K562 (cell line): ENCODE measurements around the gene SPATA45. TPM values are rescaled to one million over a fixed set of nuclear protein-coding genes. Genes with fewer than 3 reads are reported as not detected.

Experiments used
- ATAC-seq: fragments of 200-7000 bp; cut with Tn5 transposase; 3 replicates; pipeline ENCODE4 v1.9.1; 2020; ENCODE audit warnings: moderate library complexity
- BruUV-seq: library from RNA; stranded (reverse); fragments of 400-500 nt; replicated peaks from 2 replicates; lab custom pipeline; 2021; lab: Mats Ljungman, UMichigan
- CTCF ChIA-PET: fragments of 300-600 bp; formaldehyde crosslinking; extraction: SDS; loops from one replicate; lab custom pipeline; 2021; ENCODE audit warnings: low intra/inter-chr PET ratio; lab: Yijun Ruan, JAX
- POLR2A ChIA-PET: fragments of 300-600, 350-650 bp; sonication (Branson Sonifier 250); formaldehyde crosslinking; extraction: SDS; loops from one replicate; lab custom pipeline; 2021; ENCODE audit warnings: antibody characterized with exemption, inconsistent platforms; lab: Yijun Ruan, JAX
- DNase-seq, 4 experiments: peaks; one replicate each; pipeline versions ENCODE4 v3.0.0 to v3.0.0-alpha.2; 2011 to 2018; ENCODE audit warnings: low spot score in 3 of 4, mixed read lengths in 3 of 4; ENCODE audit errors: extremely low read depth in 1 of 4
- FAIRE-seq: peaks from 2 replicates; lab custom pipeline; 2011; peaks lifted over from hg19 to GRCh38; lab: Jason Lieb, UNC
- H2AFZ ChIP-seq: 2 replicates; pipeline ENCODE4 v1.6.0; 2011; ENCODE audit warnings: low read depth, low read length, control low read depth, inconsistent platforms
- H3K27ac ChIP-seq: fragments of 200-600 bp; 3 replicates; pipeline ENCODE4 v1.8.0; 2011; ENCODE audit warnings: low read depth, mild to moderate bottlenecking, control low read depth, inconsistent platforms, low read length, moderate library complexity, mixed read lengths; ENCODE audit errors: extremely low read depth
- H3K27me3 ChIP-seq, 2 experiments: fragments of 300-600 bp in 1 of 2; 2 replicates in 1 of 2; 3 replicates in 1 of 2; pipeline versions ENCODE4 v1.6.0 to v1.8.0; 2011; ENCODE audit warnings: inconsistent platforms in 2 of 2, low read length in 2 of 2, mild to moderate bottlenecking in 1 of 2, mixed read lengths in 1 of 2, moderate library complexity in 1 of 2; ENCODE audit not compliant: control insufficient read depth in 2 of 2, insufficient read depth in 2 of 2
- H3K36me3 ChIP-seq: fragments of 300-600 bp; 3 replicates; pipeline ENCODE4 v1.8.0; 2011; ENCODE audit warnings: mild to moderate bottlenecking, low read length, inconsistent platforms; ENCODE audit not compliant: control insufficient read depth, insufficient read depth
- H3K4me1 ChIP-seq, 2 experiments: fragments of 200-600 bp in 1 of 2; replicated peaks in 1 of 2; 2 replicates in 1 of 2; 3 replicates in 1 of 2; pipeline versions ENCODE4 v1.5.1 to v1.8.0; 2011; ENCODE audit warnings: inconsistent platforms in 2 of 2, low read length in 2 of 2, mild to moderate bottlenecking in 1 of 2, mixed read lengths in 1 of 2, moderate library complexity in 1 of 2; ENCODE audit not compliant: control insufficient read depth in 2 of 2, insufficient read depth in 2 of 2
- H3K4me2 ChIP-seq: 2 replicates; pipeline ENCODE4 v1.6.1; 2011; ENCODE audit warnings: low read length, control low read depth, inconsistent platforms, mixed read lengths; ENCODE audit not compliant: insufficient read depth
- H3K4me3 ChIP-seq: fragments of 200-600 bp; sonication (generic), shearing (Covaris generic); 2 replicates; pipeline ENCODE4 v1.5.1; 2016; ENCODE audit warnings: control low read depth, inconsistent platforms
- H3K79me2 ChIP-seq: fragments of 200-600 bp; 3 replicates; pipeline ENCODE4 v1.8.0; 2011; ENCODE audit warnings: low read length, inconsistent platforms; ENCODE audit not compliant: control insufficient read depth, insufficient read depth
- H3K9ac ChIP-seq, 2 experiments: 2 replicates each; pipeline versions ENCODE4 v1.6.0 to v1.6.1; 2011; ENCODE audit warnings: low read depth in 2 of 2, low read length in 2 of 2, control low read depth in 1 of 2, inconsistent platforms in 1 of 2, mild to moderate bottlenecking in 1 of 2, mixed read lengths in 1 of 2; ENCODE audit not compliant: insufficient read depth in 1 of 2
- H3K9me1 ChIP-seq: one replicate; pipeline ENCODE4 v1.6.0; 2011; ENCODE audit warnings: inconsistent platforms, mild to moderate bottlenecking, low read length, moderate library complexity; ENCODE audit not compliant: control insufficient read depth, insufficient read depth
- H3K9me3 ChIP-seq: replicated peaks from 2 replicates; pipeline ENCODE4 v1.5.1; 2011; ENCODE audit warnings: low read depth, low read length, inconsistent platforms; ENCODE audit not compliant: control insufficient read depth, insufficient read depth
- H4K20me1 ChIP-seq: replicated peaks from 2 replicates; pipeline ENCODE4 v1.6.1; 2011; ENCODE audit warnings: low read length, inconsistent platforms, mixed read lengths; ENCODE audit not compliant: control insufficient read depth, insufficient read depth
- ASH1L ChIP-seq: fragments of 450-650 bp; IDR thresholded peaks from 2 replicates; pipeline ENCODE4 v1.6.1; 2018; ENCODE audit warnings: borderline replicate concordance, mild to moderate bottlenecking, low read depth; ENCODE audit not compliant: partially characterized antibody
- ETV6 ChIP-seq, 3 experiments: fragments of 150-350 bp in 1 of 3; sonication (generic) in 1 of 3; formaldehyde crosslinking in 1 of 3; IDR thresholded peaks; 2 replicates each; pipeline versions ENCODE4 v1.6.1 to v1.8.0; 2014 to 2022; ENCODE audit warnings: borderline replicate concordance in 2 of 3, low read depth in 2 of 3, antibody characterized with exemption in 1 of 3, low read length in 1 of 3, mild to moderate bottlenecking in 1 of 3, missing genetic modification reagents in 1 of 3
- POLR2AphosphoS2 ChIP-seq: IDR thresholded peaks from 2 replicates; pipeline ENCODE4 v1.6.1; 2012; ENCODE audit warnings: low read length, improper control_type of control experiment
- PYGO2 ChIP-seq: fragments of 450-650 bp; IDR thresholded peaks from 2 replicates; pipeline ENCODE4 v1.6.1; 2016; ENCODE audit warnings: mild to moderate bottlenecking, missing genetic modification characterization, moderate library complexity, missing compliant biosample characterization
- TAF1 ChIP-seq: IDR thresholded peaks from 2 replicates; pipeline ENCODE4 v1.6.1; 2011; ENCODE audit warnings: mild to moderate bottlenecking, low read length, moderate library complexity; ENCODE audit not compliant: insufficient read depth, control insufficient read depth, severe bottlenecking; ENCODE audit errors: extremely low read depth
- TAL1 ChIP-seq: fragments of 450-650 bp; IDR thresholded peaks from 2 replicates; pipeline ENCODE4 v1.6.1; 2016; ENCODE audit warnings: mild to moderate bottlenecking
- ZKSCAN3 ChIP-seq: fragments of 250-450 bp; sonication (Bioruptor Pico); IDR thresholded peaks from 2 replicates; pipeline ENCODE4 v1.4.0; 2020
- ZNF699 ChIP-seq: fragments of 250-450 bp; sonication (Bioruptor Pico); IDR thresholded peaks from 2 replicates; pipeline ENCODE4 v1.8.0; 2021; ENCODE audit warnings: mild to moderate bottlenecking, moderate library complexity; ENCODE audit not compliant: insufficient replicate concordance
- WGBS: fragments of 100-300 bp; shearing (Covaris generic); methylation state at CpG from one replicate; pipeline ENCODE4 v1.1.6; 2016; ENCODE audit warnings: low coverage, mixed read lengths; ENCODE audit not compliant: insufficient coverage; ENCODE audit errors: missing lambda C conversion rate; 5-methylcytosine and 5-hydroxymethylcytosine counted together
- in situ Hi-C: fragments of 300-500 bp; cut with MboI; formaldehyde crosslinking; loops from 4 replicates; pipeline ENCODE4 v1.15.0; 2018; ENCODE audit warnings: inconsistent platforms, mixed read lengths
- intact Hi-C: fragments of 100-400 bp; cut with micrococcal nuclease; formaldehyde crosslinking; loops from 2 replicates; pipeline ENCODE4 v1.14.2; 2022
- polyA plus RNA-seq, 8 experiments: library from polyadenylated mRNA; depleted of rRNA in 4 of 8; stranded (reverse) in 5 of 8; unstranded in 3 of 8; fragments of >200 nt; fragmentation: Nextera tagmentation in 2 of 8; fragmentation: Illumina TruSeq in 1 of 8; extraction: Ambion mirVana in 2 of 8; extraction: Trizol in 1 of 8; gene quantifications; 2 replicates each; pipeline versions ENCODE4 v1.2.1 to v1.2.3, GENCODE V29; 2011 to 2014; ENCODE audit warnings: inconsistent platforms in 1 of 8, missing spikeins in 1 of 8
- total RNA-seq, 7 experiments: library from RNA; depleted of rRNA in 6 of 7; stranded (reverse); fragments of >200 nt in 6 of 7; fragmentation: Illumina TruSeq in 2 of 7; extraction: Trizol in 2 of 7; gene quantifications; 2 replicates each; pipeline versions ENCODE4 v1.2.1 to v1.2.3, GENCODE V29; 2011 to 2021; ENCODE audit warnings: low replicate concordance in 1 of 7

Gene SPATA45
- total and polyA plus RNA-seq, 9 of the 15 experiments (the other 6 are each of a cell fraction or from before 2014, with no cell fraction given), result 0.18 TPM; not detected in 8

DNA sequence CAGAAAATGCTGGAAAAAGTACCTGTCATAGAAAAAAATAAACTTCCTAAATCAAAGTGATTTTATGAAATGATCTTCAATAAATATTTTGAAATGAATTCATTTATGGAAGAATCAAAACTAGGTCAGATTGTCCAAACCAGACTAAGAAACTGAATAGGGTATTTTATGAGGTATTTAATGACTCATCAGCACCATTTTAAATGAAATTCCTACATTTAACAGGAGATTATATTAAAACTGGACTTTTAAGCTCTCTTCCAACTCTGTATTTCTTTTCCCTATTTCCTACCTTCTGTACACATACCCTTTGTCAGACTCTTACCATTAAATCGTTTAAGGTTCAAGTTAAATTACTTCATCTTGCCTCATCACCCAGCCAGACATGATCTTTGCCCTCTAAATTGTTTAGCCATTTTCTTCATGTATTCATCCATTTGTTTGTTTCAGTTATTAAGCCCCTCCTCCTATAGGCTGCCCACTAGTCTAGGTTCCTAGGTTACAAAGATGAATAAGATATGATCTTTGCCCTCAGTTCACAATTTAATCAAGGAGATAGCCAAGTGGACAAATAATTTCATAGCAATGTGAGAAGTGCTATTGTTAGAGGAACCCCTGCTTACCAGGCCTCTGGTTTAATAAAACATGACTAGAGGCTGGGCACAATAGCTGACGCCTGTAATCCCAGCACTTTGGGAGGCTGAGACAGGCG, 30.7 kb downstream of the SPATA45 start:
- Histone ChIP-seq H3K9me3 (no peaks in the 10 kb centered on the region), H3K36me3 (no peaks in the 10 kb centered on the region), H3K79me2 (no peaks in the 10 kb centered on the region), H2AFZ (no peak overlapping the region), H3K4me1 (no peaks in the 10 kb centered on the region), H3K9me1 (no peaks in the 10 kb centered on the region)
- in situ Hi-C loops, result no loop called here
- 38% methylated on average over 3 of the region's 3 CpGs for WGBS
- intact Hi-C loops, result no loop called here
- CTCF ChIA-PET, result no interaction called here
- POLR2A ChIA-PET, result interaction anchor here (0.6 to 1.4 kb wide), 4 partner anchors 9 to 142 kb away, joined by 3 read pairs; no protein-coding TSS in a partner anchor
- no peak for TF ChIP-seq TAL1
- TF ChIP-seq TAF1, result no peak
- TF ChIP-seq ETV6 (IDR thresholded peaks at IDR 0.05; ENCODE audit: borderline replicate concordance in 1 of 2, low read depth in 2 of 2, low read length in 1 of 2), result no peak
- TF ChIP-seq ETV6 (CRISPR knock-in tag; IDR thresholded peaks at IDR 0.05; ENCODE audit: borderline replicate concordance), result no peak
- TF ChIP-seq PYGO2 (tag), result no peak
- no peak for TF ChIP-seq ASH1L
- TF ChIP-seq ZNF699, result no peak
- TF ChIP-seq POLR2AphosphoS2, result 0 out of 2 replicates have a peak, but pooled peaks have one; percentile 32
- TF ChIP-seq ZKSCAN3 (CRISPR knock-in tag), result no peak
- TF ChIP-seq, all 486 proteins: peak for 1
- FAIRE-seq (no peak), ATAC-seq (peak; percentile 14; the same call in 1 of the 3 replicates), DNase-seq (no peak)
- no peak overlapping the region for H3K4me2 ChIP-seq
- no TSS peak for BruUV-seq
- no peaks in the 10 kb centered on the region for H3K27me3 ChIP-seq
- H3K4me3 ChIP-seq, result no peak overlapping the region
- no peak overlapping the region for H3K9ac ChIP-seq
- no peak overlapping the region for H3K27ac ChIP-seq
- no peaks in the 10 kb centered on the region for H4K20me1 ChIP-seq
